Endothelial cell of umbilical vein (primary cell): ENCODE data around the gene ORAI3. TPM values are rescaled to one million over a fixed set of nuclear protein-coding genes. Genes with fewer than 3 reads are reported as not detected.

Source experiments
- BruUV-seq: library from RNA; stranded (reverse); fragments of 400-500 nt; replicated peaks from 2 replicates; lab custom pipeline; 2021; lab: Mats Ljungman, UMichigan
- CTCF ChIA-PET: fragments of 300-600, 350-600 bp; sonication (Branson Sonifier 250); formaldehyde crosslinking; loops from one replicate; lab custom pipeline; 2021; ENCODE audit warnings: antibody characterized with exemption, inconsistent platforms; lab: Charles Lee
- POLR2A ChIA-PET: fragments of 300-600, 350-600 bp; sonication (Branson Sonifier 250); formaldehyde crosslinking; loops from one replicate; lab custom pipeline; 2021; ENCODE audit warnings: antibody characterized with exemption, inconsistent platforms; lab: Charles Lee
- DNase-seq: peaks from one replicate; pipeline ENCODE4 v3.0.0-alpha.2; 2011; ENCODE audit warnings: low read depth, low spot score
- FAIRE-seq: peaks from 2 replicates; lab custom pipeline; 2011; peaks lifted over from hg19 to GRCh38; lab: Jason Lieb, UNC
- H2AFZ ChIP-seq: 2 replicates; pipeline ENCODE4 v1.6.0; 2012; ENCODE audit warnings: low read depth, low read length, control low read depth, inconsistent platforms
- H3K27ac ChIP-seq: 2 replicates; pipeline ENCODE4 v1.5.1; 2011; ENCODE audit warnings: low read depth, mild to moderate bottlenecking, control low read depth, low read length, moderate library complexity; ENCODE audit not compliant: insufficient read depth
- H3K27me3 ChIP-seq, 2 experiments: 2 replicates each; pipeline versions ENCODE4 v1.6.0 to v1.6.1; 2011; ENCODE audit warnings: low read length in 2 of 2, mixed read lengths in 1 of 2; ENCODE audit not compliant: control insufficient read depth in 2 of 2, insufficient read depth in 2 of 2
- H3K36me3 ChIP-seq, 2 experiments: 2 replicates in 1 of 2; 3 replicates in 1 of 2; pipeline ENCODE4 v1.5.1; 2011; ENCODE audit warnings: low read length in 2 of 2, mild to moderate bottlenecking in 1 of 2, moderate library complexity in 1 of 2; ENCODE audit not compliant: control insufficient read depth in 2 of 2, insufficient read depth in 2 of 2; ENCODE audit errors: extremely low read depth in 1 of 2
- H3K4me1 ChIP-seq: 3 replicates; pipeline ENCODE4 v1.5.1; 2011; ENCODE audit warnings: mild to moderate bottlenecking, low read length; ENCODE audit not compliant: control insufficient read depth, insufficient read depth; ENCODE audit errors: extremely low read depth
- H3K4me2 ChIP-seq: 2 replicates; pipeline ENCODE4 v1.6.1; 2011; ENCODE audit warnings: low read length, control low read depth, mixed read lengths; ENCODE audit not compliant: insufficient read depth
- H3K4me3 ChIP-seq, 3 experiments: fragments of 200-600 bp in 1 of 3; sonication (generic), shearing (Covaris generic) in 1 of 3; replicated peaks in 1 of 3; 2 replicates each; pipeline ENCODE4 v1.5.1; 2011 to 2016; ENCODE audit warnings: control low read depth in 3 of 3, low read length in 3 of 3, mild to moderate bottlenecking in 2 of 3, inconsistent platforms in 1 of 3, low read depth in 1 of 3, moderate library complexity in 1 of 3; ENCODE audit not compliant: insufficient read depth in 1 of 3
- H3K79me2 ChIP-seq: 2 replicates; pipeline ENCODE4 v1.6.0; 2012; ENCODE audit warnings: low read length, inconsistent platforms; ENCODE audit not compliant: control insufficient read depth, insufficient read depth
- H3K9ac ChIP-seq: replicated peaks from 2 replicates; pipeline ENCODE3; 2011; ENCODE audit warnings: low read length, control low read depth; ENCODE audit not compliant: insufficient read depth; ENCODE audit errors: extremely low read depth
- H3K9me1 ChIP-seq: replicated peaks from 3 replicates; pipeline ENCODE4 v1.6.0; 2011; ENCODE audit warnings: mild to moderate bottlenecking, low read length; ENCODE audit not compliant: control insufficient read depth, insufficient read depth; ENCODE audit errors: extremely low read depth
- H3K9me3 ChIP-seq: replicated peaks from 2 replicates; pipeline ENCODE4 v1.5.1; 2012; ENCODE audit warnings: low read length, inconsistent platforms; ENCODE audit not compliant: control insufficient read depth, insufficient read depth
- H4K20me1 ChIP-seq: replicated peaks from 2 replicates; pipeline ENCODE3; 2011; ENCODE audit warnings: mild to moderate bottlenecking, low read length; ENCODE audit not compliant: control insufficient read depth, insufficient read depth; ENCODE audit errors: extremely low read depth
- CTCF ChIP-seq, 2 donors: IDR thresholded peaks; 1 replicate in 1 of 2; 2 replicates in 1 of 2; pipeline ENCODE4 v1.5.1; 2011; ENCODE audit warnings: low read length in 2 of 2, mild to moderate bottlenecking in 2 of 2, moderate library complexity in 2 of 2, control low read depth in 1 of 2, inconsistent platforms in 1 of 2, low read depth in 1 of 2; ENCODE audit not compliant: insufficient read depth in 1 of 2; ENCODE audit errors: extremely low read depth in 1 of 2
- EZH2 ChIP-seq: IDR thresholded peaks from 2 replicates; pipeline ENCODE4 v1.6.1; 2012; ENCODE audit warnings: borderline replicate concordance, low read depth, mild to moderate bottlenecking, moderate library complexity, low read length, inconsistent platforms; ENCODE audit not compliant: severe bottlenecking
- FOS ChIP-seq: IDR thresholded peaks from 2 replicates; pipeline ENCODE4 v1.6.1; 2011; ENCODE audit warnings: mild to moderate bottlenecking, low read length, moderate library complexity, borderline replicate concordance; ENCODE audit not compliant: insufficient read depth
- GATA2 ChIP-seq: IDR thresholded peaks from 2 replicates; pipeline ENCODE4 v1.7.0; 2011; ENCODE audit warnings: low read depth, mild to moderate bottlenecking, moderate library complexity, mixed read lengths, low read length; ENCODE audit not compliant: insufficient read length, insufficient read depth
- JUN ChIP-seq: IDR thresholded peaks from 2 replicates; pipeline ENCODE4 v1.6.1; 2011; ENCODE audit warnings: borderline replicate concordance, low read depth; ENCODE audit not compliant: insufficient read length, insufficient read depth
- MAX ChIP-seq: IDR thresholded peaks from 2 replicates; pipeline ENCODE4 v1.6.1; 2011; ENCODE audit not compliant: insufficient read depth, insufficient read length
- MYC ChIP-seq: IDR thresholded peaks from one replicate; pipeline ENCODE4 v1.6.1; 2011; ENCODE audit warnings: mild to moderate bottlenecking, low read depth, low read length
- POLR2A ChIP-seq: IDR thresholded peaks from 2 replicates; pipeline ENCODE4 v1.6.1; 2012; ENCODE audit warnings: low read depth, mild to moderate bottlenecking, control low read depth, low read length
- POLR2AphosphoS5 ChIP-seq: IDR thresholded peaks from 2 replicates; pipeline ENCODE4 v1.6.1; 2012; ENCODE audit warnings: low read depth, mild to moderate bottlenecking, control low read depth, low read length, moderate library complexity; ENCODE audit not compliant: insufficient read depth
- dilution Hi-C: fragments of 300-500 bp; cut with MboI; formaldehyde crosslinking; loops from one replicate; pipeline ENCODE4 v1.15.0; 2019; ENCODE audit warnings: low sequenced_read_pairs; ENCODE audit not compliant: extremely low pct_ligation_motif_present
- intact Hi-C: fragments of 100-400 bp; cut with micrococcal nuclease; formaldehyde crosslinking; loops from one replicate; pipeline ENCODE4 v1.10.0; 2022
- polyA plus RNA-seq, 4 experiments: library from polyadenylated mRNA; depleted of rRNA in 3 of 4; stranded (reverse) in 3 of 4; unstranded in 1 of 4; fragments of >200 nt; gene quantifications; 2 replicates each; pipeline versions ENCODE4 v1.2.1 to v1.2.3, GENCODE V29; 2011 to 2012; ENCODE audit warnings: missing spikeins in 1 of 4
- total RNA-seq: library from RNA; stranded (reverse); gene quantifications from 2 replicates; pipeline ENCODE4 v1.2.3, GENCODE V29; 2021

Gene ORAI3
- total and polyA plus RNA-seq, 2 donors (not counting 3 experiments of a cell fraction or from before 2014, with no cell fraction given), result 17.6 to 25.4 TPM

- Histone ChIP-seq H3K27ac (no peak overlapping the region), H3K4me3 (no peak overlapping the region), H3K9me1 (no peaks in the 10 kb centered on the region), H3K4me2 (no peak overlapping the region), H3K9ac (no peak overlapping the region), H2AFZ (no peak overlapping the region), H3K9me3 (no peaks in the 10 kb centered on the region), H4K20me1 (no peaks in the 10 kb centered on the region), H3K36me3 (no peaks in the 10 kb centered on the region), H3K27me3 (peaks cover 0 to 2% of the 10 kb centered on the region in 2 experiments), H3K79me2 (no peaks in the 10 kb centered on the region), H3K4me1 (no peaks in the 10 kb centered on the region)
- TF ChIP-seq CTCF (IDR thresholded peaks at IDR 0.05; ENCODE audit: extremely low read depth in 1 of 2, insufficient read depth in 1 of 2, low read depth in 1 of 2, low read length in 2 of 2) (no peak), JUN (no peak), POLR2A (no peak)
- BruUV-seq, result no TSS peak
- CTCF ChIA-PET, result interaction anchor here (1.1 to 1.4 kb wide), 2 partner anchors 17 to 18 kb away, joined by 3 read pairs; partner anchors contain the start of gene HSD3B7
- no peak for FAIRE-seq
- POLR2A ChIA-PET, result no interaction called here
- dilution Hi-C loops (no loop called here), intact Hi-C loops (no loop called here)
- no peak for DNase-seq
Observed at GRCh38 chr16:31002250-31002700, 53.4 kb downstream of the ORAI3 start.

- Histone ChIP-seq H3K27me3 (peaks cover 2 to 3% of the 10 kb centered on the region in 2 experiments), H3K9me3 (no peaks in the 10 kb centered on the region), H3K9ac (no peak overlapping the region), H4K20me1 (no peaks in the 10 kb centered on the region), H3K4me2 (no peak overlapping the region), H3K36me3 (no peaks in the 10 kb centered on the region), H3K4me1 (no peaks in the 10 kb centered on the region), H3K27ac (no peak overlapping the region), H3K79me2 (no peaks in the 10 kb centered on the region), H2AFZ (no peak overlapping the region), H3K9me1 (no peaks in the 10 kb centered on the region), H3K4me3 (no peak overlapping the region)
- POLR2A ChIA-PET, result no interaction called here
- no peak for DNase-seq
- dilution Hi-C loops, result no loop called here
- no TSS peak for BruUV-seq
- FAIRE-seq, result no peak
- intact Hi-C loops, result no loop called here
- TF ChIP-seq MYC, result no peak
- no peak for TF ChIP-seq GATA2
- TF ChIP-seq POLR2AphosphoS5, result no peak
- TF ChIP-seq FOS, result no peak
- TF ChIP-seq JUN, result no peak
- TF ChIP-seq EZH2, result no peak
- no peak for TF ChIP-seq POLR2A
- TF ChIP-seq MAX, result no peak
- TF ChIP-seq CTCF (IDR thresholded peaks at IDR 0.05; ENCODE audit: extremely low read depth in 1 of 2, insufficient read depth in 1 of 2, low read depth in 1 of 2, low read length in 2 of 2), result no peak
- CTCF ChIA-PET, result interaction anchor here (1.0 to 1.4 kb wide), 3 partner anchors 8 to 18 kb away, joined by 3 read pairs; partner anchors contain the start of gene HSD3B7
Observed at GRCh38 chr16:31002862-31003341, 54.0 kb downstream of the ORAI3 start.
